T follicular helper cell (primary cell): ENCODE measurements around the gene PTP4A1.
"Not testable (repeated sequence)": the region's sequence is repeated elsewhere in the genome, so short reads cannot be mapped to it uniquely, and the experiment has no call there.

Source experiments
- DNase-seq: peaks from one replicate; pipeline ENCODE4 v3.0.0-alpha.2; 2020; ENCODE audit warnings: low read depth

The PTP4A1 gene

GRCh38 chr6:63582579-63583231, 10.4 kb downstream of the PTP4A1 start:
- DNase-seq, result no peak

GRCh38 chr6:63584125-63584514, 11.8 kb downstream of the PTP4A1 start:
- no peak for DNase-seq

GRCh38 chr6:63584566-63584965, 12.3 kb downstream of the PTP4A1 start:
- no peak for DNase-seq

DNA sequence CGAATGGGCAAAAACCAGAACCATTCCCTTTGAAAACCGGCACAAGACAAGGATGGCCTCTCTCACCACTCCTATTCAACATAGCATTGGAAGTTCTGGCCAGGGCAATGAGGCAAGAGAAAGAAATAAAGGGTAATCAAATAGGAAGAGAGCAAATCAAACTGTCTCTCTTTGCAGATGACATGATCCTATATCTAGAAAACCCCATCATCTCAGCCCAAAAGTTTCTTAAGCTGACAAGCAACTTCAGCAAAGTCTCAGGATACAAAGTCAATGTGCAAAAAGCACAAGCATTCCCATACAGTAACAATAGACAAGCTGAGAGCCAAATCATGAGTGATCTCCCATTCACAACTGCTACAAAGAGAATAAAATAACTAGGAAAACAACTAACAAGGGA, 13.4 kb downstream of the PTP4A1 start:
- not testable (repeated sequence) for DNase-seq

DNA sequence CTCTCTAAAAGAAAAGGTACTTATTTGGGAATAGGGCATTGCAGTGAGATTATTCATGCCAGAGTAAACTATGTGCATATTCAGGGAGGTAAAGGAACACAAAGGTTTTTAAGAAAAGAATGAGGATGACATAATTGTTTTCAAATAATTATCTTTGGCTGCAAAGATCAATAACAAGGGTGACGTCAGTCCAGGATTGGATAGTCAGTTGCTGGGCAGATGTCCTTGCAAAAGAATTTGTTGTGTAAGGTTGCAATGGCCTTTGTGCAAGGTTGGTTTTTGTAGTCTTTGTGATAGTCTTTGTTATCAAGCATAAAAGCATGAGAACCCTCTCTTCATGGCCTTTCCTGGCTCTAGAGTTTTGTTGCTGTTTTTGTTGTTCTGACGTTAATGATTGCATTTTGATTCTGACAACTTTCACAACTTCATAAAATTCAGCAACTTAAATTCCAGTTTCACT, 17.7 kb downstream of the PTP4A1 start:
- DNase-seq, result no peak

GRCh38 chr6:63592886-63593285, 20.6 kb downstream of the PTP4A1 start:
- DNase-seq, result no peak

GRCh38 chr6:63597141-63598048, 25.1 kb downstream of the PTP4A1 start:
- DNase-seq, result no peak

DNA sequence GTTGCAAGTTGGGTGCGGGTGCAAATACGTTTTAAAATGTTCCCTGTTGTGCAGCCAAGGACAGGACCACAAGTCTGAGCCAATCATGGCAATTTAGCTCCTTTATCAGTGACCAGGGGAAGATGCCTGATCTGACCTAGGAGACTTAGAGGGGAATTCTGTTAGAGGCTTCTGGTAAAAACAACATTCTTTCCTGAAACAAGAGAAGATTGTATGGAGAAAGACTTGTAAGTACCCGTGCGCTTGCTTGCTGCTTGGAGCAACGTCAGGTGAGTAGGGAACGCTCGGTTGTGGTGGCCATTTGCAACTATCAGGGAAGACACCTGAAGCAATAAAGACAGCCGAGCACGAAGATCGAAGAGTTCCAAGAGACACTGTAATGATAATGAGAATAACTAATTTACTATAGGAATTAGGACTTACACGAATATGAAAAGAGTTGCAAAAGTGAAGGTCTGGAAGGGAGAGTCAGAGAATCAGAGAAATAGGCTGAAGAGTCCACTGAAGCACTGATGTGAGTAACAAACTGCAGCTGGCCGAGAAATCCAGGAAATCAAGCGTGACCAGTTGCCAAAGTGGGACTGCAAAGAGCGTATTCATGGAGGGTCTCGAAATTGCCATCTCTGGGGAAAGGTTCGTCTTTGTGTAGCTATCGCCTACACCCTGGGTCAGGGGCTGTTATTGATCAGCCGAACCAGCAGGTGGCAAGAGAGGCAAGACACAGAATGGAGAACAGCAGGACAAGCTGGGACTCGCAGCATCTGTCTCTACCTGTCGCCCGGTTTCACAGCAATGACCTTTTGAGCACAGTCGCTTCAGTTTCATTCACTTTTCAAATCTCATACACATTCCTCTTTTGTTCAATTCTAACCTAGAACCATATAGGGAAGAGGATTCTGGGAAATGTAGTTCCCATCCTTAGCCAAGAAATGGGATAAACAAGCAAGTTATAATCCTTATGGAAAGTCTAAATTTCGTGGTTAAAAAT, 26.1 kb downstream of the PTP4A1 start:
- DNase-seq, result peak; percentile 63

DNA sequence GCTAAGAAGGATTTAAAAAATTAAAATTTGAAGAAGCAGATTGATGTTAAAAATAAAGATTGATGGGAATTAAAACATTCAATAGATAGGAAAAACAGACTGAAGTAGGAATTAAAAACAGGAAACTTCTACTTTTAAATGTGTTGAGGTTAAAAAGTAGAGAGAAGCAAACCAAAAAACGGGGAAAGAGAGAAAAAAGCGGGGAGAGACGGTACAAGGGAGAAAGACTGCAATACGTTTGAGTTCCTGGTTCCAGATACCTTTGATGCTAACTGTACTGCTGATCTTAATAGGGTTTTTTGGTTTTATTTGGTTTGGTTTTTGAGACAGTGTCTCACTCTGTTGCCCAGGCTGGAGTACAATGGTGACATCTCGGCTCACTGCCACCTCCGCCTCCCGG, 27.0 kb downstream of the PTP4A1 start:
- no peak for DNase-seq

GRCh38 chr6:63600136-63600535, 27.9 kb downstream of the PTP4A1 start:
- no peak for DNase-seq

DNA sequence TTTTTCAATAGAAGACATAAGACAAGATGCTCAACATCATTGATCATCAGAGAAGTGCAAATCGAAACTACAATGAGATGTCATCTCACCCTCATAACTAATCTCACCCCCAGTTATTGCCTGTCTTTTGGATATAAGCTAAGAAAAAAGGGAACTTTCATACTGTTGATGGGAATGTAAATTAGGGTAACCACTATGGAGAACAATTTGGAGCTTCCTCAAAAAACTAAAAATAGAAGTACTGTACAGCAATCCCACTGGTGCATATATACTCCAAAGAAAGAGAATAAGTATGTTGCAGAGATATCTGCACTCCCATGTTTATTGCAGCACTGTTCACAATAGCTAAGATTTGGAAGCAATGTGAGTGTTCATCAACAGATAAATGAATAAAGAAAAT, 37.0 kb downstream of the PTP4A1 start:
- DNase-seq, result no peak

DNA sequence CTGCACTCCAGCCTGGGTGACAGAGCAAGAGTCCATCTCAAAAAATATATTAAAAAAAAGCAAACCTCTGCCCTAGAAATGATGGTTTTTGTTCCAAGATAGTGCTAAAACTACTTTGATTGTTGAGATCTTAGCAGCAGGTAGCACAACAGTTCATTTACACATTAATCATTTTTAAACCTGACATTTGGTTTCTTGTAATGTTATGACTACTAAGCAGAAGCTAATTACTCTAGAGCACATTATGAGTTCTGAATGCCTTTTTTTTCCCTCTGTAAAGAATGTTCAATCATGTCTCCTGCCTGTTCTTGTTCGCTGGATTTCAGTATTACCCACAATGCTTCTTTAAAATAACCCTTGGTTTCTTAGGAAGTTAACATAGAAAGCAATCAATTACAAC, 38.7 kb downstream of the PTP4A1 start:
- no peak for DNase-seq

GRCh38 chr6:63611560-63611959, 39.3 kb downstream of the PTP4A1 start:
- DNase-seq, result no peak

GRCh38 chr6:63615590-63615989, 43.3 kb downstream of the PTP4A1 start:
- no peak for DNase-seq
